ENCODE measurements around the gene CFHR1.
"Not testable (repeated sequence)": the region's sequence is repeated elsewhere in the genome, so short reads cannot be mapped to it uniquely, and the experiment has no call there.

Gene CFHR1
- total RNA-seq: 0 to 1.2 (median 0) reads per million in 17 experiments

DNA sequence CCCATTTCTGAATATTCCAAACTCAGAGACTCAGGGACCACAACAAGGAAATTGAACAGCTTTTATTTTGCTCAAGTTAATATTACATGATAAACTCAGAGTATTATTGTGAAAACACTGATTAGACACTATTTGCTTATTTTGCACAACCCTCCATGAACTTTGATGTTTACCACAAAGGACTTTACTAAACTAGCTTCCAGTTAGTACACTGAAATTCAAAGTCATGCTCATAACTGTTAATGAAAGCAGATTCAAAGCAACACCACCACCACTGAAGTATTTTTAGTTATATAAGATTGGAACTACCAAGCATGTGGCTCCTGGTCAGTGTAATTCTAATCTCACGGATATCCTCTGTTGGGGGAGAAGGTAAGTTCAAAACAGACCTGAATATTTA, at the start of gene CFHR1:
Gene CFHR1, plus strand, starts transcription at position 201 of the 400 bp plus-strand sequence. Its CDS starts 114 bp downstream, at position 315.
- not testable (repeated sequence) for DNase-seq

- DNase-seq: not testable (repeated sequence)
Observed at GRCh38 chr1:196769823-196770222, 49.7 kb upstream of the CFHR1 start.

DNA sequence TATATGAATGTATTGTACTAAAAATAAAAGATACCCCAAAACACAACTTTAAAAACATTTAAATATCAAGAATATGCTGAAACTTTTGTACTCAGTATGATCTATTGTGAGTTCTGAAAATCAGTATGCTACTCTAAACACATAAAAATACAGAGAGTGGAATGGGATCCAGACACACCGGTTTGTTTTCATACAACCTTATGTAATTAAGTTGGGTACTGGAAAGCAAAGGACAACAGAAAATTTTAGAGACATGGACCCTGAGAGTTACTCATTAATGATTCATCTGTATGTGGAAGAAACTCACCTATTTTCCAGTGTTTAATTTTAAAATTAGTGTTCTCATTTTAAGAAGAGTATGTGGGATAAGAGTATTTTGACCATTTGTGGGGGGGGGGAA, 45.8 kb upstream of the CFHR1 start:
- no peak for DNase-seq

GRCh38 chr1:196774175-196774574, 45.4 kb upstream of the CFHR1 start:
- DNase-seq: no peak

GRCh38 chr1:196774603-196775002, 44.9 kb upstream of the CFHR1 start, which contains the start of gene CFHR3:
TSS of gene CFHR3 (plus strand) at chr1:196774840. CDS start at chr1:196774887, 47 bp downstream.
- no peak for DNase-seq

GRCh38 chr1:196777603-196778002, 41.9 kb upstream of the CFHR1 start:
- no peak for DNase-seq

DNA sequence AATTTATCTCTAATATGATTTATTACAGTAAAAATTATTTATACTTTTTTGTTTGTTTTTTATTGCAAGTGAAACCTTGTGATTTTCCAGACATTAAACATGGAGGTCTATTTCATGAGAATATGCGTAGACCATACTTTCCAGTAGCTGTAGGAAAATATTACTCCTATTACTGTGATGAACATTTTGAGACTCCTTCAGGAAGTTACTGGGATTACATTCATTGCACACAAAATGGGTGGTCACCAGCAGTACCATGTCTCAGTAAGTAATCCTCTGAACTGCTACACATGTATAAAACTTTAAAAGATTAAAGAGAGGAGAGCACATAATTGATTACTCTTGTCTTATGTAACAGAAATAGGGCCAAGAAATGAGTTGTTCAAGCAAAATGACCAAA, 40.4 kb upstream of the CFHR1 start:
- no peak for DNase-seq

DNA sequence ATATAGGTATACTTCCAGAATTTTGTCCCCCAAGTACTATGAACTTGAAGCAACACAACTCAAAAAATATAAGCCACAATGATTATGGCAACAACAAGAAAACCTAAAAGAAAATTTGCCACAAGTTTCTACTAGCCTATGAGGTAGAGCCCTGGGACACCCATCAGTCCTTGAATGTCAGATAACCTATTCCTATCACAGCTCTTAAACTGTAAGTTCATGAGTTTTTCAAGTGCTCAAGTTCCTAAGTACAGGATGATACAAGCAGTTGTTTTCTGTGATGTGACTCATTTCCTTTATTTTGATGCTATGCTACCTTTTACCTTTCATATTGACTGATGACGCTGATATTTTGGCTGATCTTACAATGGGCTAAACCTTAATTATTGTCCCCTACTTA, 28.3 kb upstream of the CFHR1 start:
- DNase-seq: not testable (repeated sequence)

DNA sequence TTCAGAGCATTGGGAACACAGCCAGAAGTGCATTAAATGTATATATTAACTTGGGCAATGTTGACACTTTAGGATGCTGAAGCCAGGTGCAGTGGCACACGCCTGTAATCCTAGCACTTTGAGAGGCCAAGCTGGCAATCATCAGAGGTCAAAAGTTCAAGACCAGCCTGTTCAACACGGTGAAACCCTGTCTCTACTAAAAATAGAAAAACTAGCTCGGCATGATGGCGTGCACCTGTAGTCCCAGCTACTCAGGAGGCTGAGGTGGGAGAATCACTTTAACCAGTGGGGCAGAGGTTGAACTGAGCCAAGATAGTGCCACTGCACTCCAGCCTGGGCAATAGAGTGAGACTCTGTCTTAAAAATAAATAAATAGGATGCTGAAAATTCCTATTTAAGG, 25.4 kb upstream of the CFHR1 start:
- DNase-seq: not testable (repeated sequence)

GRCh38 chr1:196797891-196798290, 21.6 kb upstream of the CFHR1 start:
- no peak for DNase-seq

- not testable (repeated sequence) for DNase-seq
Observed at GRCh38 chr1:196801920-196802319, 17.6 kb upstream of the CFHR1 start.

- no peak for DNase-seq
Observed at GRCh38 chr1:196808529-196809235, 10.8 kb upstream of the CFHR1 start.

- DNase-seq: not testable (repeated sequence)
Observed at GRCh38 chr1:196817442-196817841, 2.1 kb upstream of the CFHR1 start.

DNA sequence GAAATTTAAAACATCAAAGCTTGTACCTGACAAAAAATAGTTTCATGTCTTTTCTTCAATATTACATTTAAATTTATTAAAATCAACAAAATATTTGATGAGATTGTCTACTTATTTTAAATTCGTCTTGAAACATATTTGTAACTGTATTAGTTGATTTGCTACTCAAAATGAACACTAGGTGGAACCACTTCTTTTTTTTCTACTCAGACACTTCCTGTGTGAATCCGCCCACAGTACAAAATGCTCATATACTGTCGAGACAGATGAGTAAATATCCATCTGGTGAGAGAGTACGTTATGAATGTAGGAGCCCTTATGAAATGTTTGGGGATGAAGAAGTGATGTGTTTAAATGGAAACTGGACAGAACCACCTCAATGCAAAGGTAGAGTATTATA, 8.3 kb downstream of the CFHR1 start:
- DNase-seq: peak in 2 of 4 experiments; percentile 52 to 58

DNA sequence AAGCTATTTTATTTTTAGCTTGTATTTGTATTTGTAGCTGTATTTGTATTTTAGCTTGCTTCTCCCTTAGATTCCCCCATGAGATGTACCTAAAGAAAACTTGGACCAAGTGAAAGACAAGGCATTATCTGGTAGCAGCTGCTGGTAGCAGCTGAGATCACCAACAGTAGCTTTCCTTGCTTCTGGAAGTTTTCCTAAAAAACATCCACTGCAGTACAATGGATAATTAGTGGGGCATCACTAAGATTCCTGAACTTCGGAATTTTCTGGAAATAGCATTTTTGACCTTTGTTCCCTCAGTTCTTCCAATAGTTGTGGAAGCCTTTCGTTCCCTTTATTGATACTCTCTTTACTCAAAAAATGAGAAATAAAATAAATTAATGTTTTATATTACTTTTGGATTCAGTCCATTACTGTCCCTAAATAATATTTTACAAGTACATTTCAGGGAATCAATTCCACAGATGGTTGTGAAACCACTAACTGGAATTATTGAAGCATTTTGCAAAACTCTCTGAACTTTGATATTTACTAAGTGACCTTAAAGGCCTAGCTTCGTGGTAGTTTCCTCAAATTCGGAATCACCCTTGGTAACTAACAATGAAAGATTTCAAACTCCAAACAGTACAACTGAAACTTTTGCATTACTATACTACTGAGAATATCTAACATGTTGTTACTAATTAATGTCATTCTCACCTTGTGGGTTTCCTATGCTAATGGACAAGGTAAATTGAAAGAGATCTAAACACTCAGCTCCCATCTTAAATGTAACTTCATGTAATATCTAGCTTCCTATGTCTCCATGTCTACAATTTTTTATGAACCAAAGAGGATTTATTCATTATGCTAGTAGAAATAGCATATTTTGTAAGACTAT, 30.3 kb downstream of the CFHR1 start:
- DNase-seq: not testable (repeated sequence)

DNA sequence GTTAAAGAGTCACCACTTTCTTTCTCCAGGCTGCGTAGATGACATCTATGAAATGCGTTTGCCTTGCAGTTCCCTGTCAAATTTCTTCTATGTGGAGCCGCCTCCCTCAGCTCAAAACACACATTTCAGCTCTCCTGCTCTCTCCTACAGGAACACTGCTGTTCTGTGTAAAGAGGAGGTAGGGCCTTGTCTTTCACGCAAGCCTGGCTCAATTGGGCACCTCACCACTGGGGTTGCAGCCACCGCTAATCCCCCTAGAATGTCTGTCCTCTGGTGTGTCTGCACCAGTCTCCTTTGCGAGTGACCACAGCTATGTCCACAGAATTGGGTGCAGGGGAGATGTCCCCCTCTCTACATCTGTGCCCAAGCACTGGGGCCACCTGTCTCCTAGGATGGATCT, 36.5 kb downstream of the CFHR1 start:
- DNase-seq: no peak

DNA sequence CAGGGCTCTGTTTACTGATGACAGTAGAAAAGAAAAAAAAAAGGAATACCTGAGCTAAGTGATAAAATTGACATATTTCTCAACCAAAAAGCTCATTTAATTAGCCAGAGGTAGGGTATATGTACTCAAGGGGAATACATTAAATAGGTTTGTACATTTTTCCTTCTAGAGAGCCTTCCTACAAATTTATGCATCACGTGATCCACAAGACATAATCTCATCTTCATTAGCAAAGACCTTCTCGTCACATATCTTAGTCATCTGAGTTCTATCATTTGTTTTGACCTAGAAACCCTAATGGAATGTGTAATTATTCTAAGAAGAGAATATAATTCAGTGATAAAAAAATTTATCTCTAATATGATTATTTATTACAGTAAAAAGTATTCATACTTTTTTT, 37.7 kb downstream of the CFHR1 start:
- no peak for DNase-seq

DNA sequence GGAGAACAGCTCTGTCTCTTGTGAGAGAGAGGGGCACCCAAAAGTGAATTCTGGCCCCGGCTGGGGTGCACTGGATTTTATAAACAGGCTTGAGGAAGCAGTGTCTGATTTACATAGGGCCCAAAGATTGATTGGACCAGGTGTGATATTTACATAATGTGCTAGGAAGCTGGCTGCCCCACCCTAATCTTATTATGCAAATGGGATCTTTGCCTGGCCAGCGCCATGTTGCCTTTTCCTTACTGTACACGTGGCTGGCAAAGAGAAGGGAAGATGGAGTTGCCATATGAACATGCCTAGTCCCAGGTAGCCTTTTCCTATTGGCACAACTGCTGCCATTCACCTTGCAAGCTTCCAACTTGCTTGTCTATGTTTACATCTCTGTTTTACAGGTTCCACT, 39.3 kb downstream of the CFHR1 start:
- no peak for DNase-seq

GRCh38 chr1:196860323-196860884, 40.9 kb downstream of the CFHR1 start:
- no peak for DNase-seq

- no peak for DNase-seq
Observed at GRCh38 chr1:196861429-196861828, 41.9 kb downstream of the CFHR1 start.

GRCh38 chr1:196866974-196867373, 47.4 kb downstream of the CFHR1 start:
- DNase-seq: no peak

DNA sequence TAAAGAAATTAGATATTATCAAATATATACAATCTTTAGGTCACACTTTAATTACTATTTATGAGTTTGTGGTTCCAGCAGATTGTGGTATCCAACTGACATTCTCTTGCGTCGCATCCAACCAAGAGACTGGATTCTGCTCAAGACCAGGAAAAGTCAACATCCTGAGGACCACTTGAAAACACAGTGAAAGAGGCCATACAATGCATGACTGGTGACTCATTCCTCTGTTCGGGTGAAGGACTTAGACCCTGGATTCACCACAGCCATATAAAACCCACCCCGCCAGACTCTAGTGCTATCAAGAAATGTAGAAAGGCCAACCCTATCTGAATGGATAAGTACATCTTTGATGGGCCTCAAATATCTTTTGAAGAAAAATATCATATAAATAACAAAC, 53.9 kb downstream of the CFHR1 start:
- no peak for DNase-seq

DNA sequence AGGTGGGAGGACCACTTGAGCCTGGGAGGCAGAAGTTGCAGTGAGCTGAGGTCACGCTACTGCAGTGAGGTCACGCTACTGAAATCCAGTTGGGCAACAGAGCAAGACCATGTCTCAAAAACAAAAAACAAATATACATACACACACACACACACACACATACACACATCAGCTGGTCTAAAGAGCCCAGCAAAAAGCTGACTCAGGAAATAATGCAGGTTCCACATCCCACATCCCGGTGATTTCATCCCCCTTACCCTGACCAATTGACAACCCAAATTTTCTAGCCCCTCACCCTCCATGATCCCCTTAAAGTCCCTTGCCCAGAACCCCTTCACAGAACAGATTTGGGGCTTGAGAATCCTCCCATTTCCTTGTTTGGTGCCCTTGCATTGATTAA, 56.4 kb downstream of the CFHR1 start:
- no peak for DNase-seq
